Upper lobe of left lung (tissue), 6 donors: ENCODE measurements around the gene HBZ. TPM values are rescaled to one million over a fixed set of nuclear protein-coding genes. Genes with fewer than 3 reads are reported as not detected.

Source experiments
- ATAC-seq, 2 donors: fragments of 200-7000 bp; cut with Tn5 transposase; one replicate each; pipeline ENCODE4 v1.9.1; 2022; ENCODE audit warnings: mild to moderate bottlenecking in 2 of 2, moderate library complexity in 2 of 2; ENCODE audit not compliant: low FRiP score in 2 of 2
- DNase-seq, 2 donors: peaks; one replicate each; pipeline ENCODE4 v3.0.0-alpha.2; 2019 to 2020
- H3K27ac ChIP-seq, 4 donors: fragments of 200-600 bp; sonication (generic); one replicate each; pipeline ENCODE4 v1.5.1; 2016 to 2019
- H3K27me3 ChIP-seq, 4 donors: fragments of 200-600 bp; sonication (generic); one replicate each; pipeline ENCODE4 v1.5.1; 2017 to 2019
- H3K36me3 ChIP-seq, 4 donors: fragments of 200-600 bp; sonication (generic); one replicate each; pipeline ENCODE4 v1.5.1; 2016 to 2019
- H3K4me1 ChIP-seq, 4 donors: fragments of 200-600 bp; sonication (generic); one replicate each; pipeline ENCODE4 v1.5.1; 2018 to 2019
- H3K4me3 ChIP-seq, 4 donors: fragments of 200-600 bp; sonication (generic); one replicate each; pipeline ENCODE4 v1.5.1; 2017 to 2019; ENCODE audit warnings: mild to moderate bottlenecking in 2 of 4, moderate library complexity in 1 of 4
- H3K9me3 ChIP-seq, 4 donors: fragments of 200-600 bp; sonication (generic); one replicate each; pipeline ENCODE4 v1.5.1; 2018 to 2019
- EP300 ChIP-seq, 4 donors: sonication (generic); formaldehyde crosslinking; IDR thresholded peaks; one replicate each; pipeline ENCODE4 v1.5.1; 2017; ENCODE audit warnings: antibody characterized with exemption in 4 of 4, control low read depth in 2 of 4
- POLR2A ChIP-seq, 4 donors: fragments of 450-650 bp; IDR thresholded peaks; one replicate each; pipeline ENCODE4 v1.5.1; 2016 to 2017; ENCODE audit warnings: antibody characterized with exemption in 4 of 4, mild to moderate bottlenecking in 2 of 4
- POLR2AphosphoS5 ChIP-seq, 2 donors: sonication (generic); formaldehyde crosslinking; IDR thresholded peaks; one replicate each; pipeline ENCODE4 v1.5.1; 2017; ENCODE audit warnings: antibody characterized with exemption in 2 of 2
- WGBS, 2 donors: methylation state at CpG; one replicate each; pipeline ENCODE4 v1.1.5; 2017 to 2018; 5-methylcytosine and 5-hydroxymethylcytosine counted together
- total RNA-seq, 6 donors: library from RNA; depleted of rRNA in 4 of 6; stranded (reverse); fragments of >200 nt in 4 of 6; gene quantifications; one replicate each; pipeline versions ENCODE4 v1.1.0 to v1.2.1, GENCODE V29; 2016 to 2021
- TF ChIP-seq, protein P1 (sequence below), 6 experiments: fragments of 450-650 bp in 4 of 6; fragments of 200-600 bp in 2 of 6; sonication (generic) in 2 of 6; IDR thresholded peaks; one replicate each; pipeline ENCODE4 v1.5.1; 2016 to 2019; ENCODE audit warnings: antibody characterized with exemption in 6 of 6
- donor health status: DM: no; HTN: no; CAD: no; lungs with moderate emphysema.
- donor health status: DM: no; HTN: yes; CAD: no; lungs with severe emphysema.

The HBZ gene
- total RNA-seq, 6 donors from 2014 or later, result 1.1 to 1.2 TPM; not detected in 4

DNA sequence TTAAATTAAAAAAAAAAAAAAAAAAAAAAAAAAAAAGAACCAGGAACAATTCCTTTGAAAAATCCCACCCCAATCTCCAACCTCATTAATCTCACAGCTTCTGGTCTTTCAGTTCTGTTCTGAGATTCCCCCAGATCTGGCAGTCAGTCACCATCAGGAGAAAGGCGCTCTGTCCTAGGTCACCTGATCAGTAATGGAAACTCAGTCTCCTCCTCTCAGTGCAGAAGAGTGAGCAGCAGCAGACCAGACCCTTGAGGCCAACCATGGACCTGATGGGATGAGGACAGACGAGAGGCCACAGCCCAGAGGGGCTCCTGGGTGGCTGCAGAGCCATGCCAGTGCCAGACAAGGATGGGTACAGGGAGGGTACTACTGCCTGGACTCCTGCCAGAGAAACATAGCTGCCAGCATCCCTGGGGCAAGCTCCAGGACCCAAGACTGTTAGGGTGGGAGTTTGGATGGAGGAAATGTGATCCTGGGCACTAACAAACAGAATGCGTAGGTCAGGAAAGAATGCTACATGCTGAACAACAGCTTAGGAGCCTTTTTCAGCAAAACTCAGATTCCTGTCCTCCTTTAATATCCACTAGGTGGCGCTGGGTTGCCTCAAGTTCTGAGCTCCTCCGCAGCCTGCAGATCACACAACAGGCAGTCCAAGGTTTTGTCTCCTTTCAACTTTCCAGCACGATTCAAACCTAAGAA lies 45.7 kb upstream of the HBZ start:
- 30 to 32% methylated on average over 6 of the region's 6 CpGs for WGBS, 2 donors
- Histone ChIP-seq H3K27ac (no peak overlapping the region), H3K9me3 (no peaks in the 10 kb centered on the region), H3K4me1 (peaks cover 0 to 8% (median 3%) of the 10 kb centered on the region in 4 donors), H3K27me3 (no peaks in the 10 kb centered on the region), H3K36me3 (peaks cover 6 to 52% (median 23%) of the 10 kb centered on the region in 4 donors), H3K4me3 (no peak overlapping the region)
- DNase-seq, result peak in 1 of 2 donors; percentile 66
- ATAC-seq, result peak; percentile 60 to 79
- TF ChIP-seq, protein P1, sequence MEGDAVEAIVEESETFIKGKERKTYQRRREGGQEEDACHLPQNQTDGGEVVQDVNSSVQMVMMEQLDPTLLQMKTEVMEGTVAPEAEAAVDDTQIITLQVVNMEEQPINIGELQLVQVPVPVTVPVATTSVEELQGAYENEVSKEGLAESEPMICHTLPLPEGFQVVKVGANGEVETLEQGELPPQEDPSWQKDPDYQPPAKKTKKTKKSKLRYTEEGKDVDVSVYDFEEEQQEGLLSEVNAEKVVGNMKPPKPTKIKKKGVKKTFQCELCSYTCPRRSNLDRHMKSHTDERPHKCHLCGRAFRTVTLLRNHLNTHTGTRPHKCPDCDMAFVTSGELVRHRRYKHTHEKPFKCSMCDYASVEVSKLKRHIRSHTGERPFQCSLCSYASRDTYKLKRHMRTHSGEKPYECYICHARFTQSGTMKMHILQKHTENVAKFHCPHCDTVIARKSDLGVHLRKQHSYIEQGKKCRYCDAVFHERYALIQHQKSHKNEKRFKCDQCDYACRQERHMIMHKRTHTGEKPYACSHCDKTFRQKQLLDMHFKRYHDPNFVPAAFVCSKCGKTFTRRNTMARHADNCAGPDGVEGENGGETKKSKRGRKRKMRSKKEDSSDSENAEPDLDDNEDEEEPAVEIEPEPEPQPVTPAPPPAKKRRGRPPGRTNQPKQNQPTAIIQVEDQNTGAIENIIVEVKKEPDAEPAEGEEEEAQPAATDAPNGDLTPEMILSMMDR (IDR thresholded peaks at IDR 0.05), result peak; percentile 65 to 81 (median 75)
- TF ChIP-seq POLR2A (IDR thresholded peaks at IDR 0.05), result no peak
- no peak for TF ChIP-seq EP300 (IDR thresholded peaks at IDR 0.05)
- no peak for TF ChIP-seq POLR2AphosphoS5 (IDR thresholded peaks at IDR 0.05)

DNA sequence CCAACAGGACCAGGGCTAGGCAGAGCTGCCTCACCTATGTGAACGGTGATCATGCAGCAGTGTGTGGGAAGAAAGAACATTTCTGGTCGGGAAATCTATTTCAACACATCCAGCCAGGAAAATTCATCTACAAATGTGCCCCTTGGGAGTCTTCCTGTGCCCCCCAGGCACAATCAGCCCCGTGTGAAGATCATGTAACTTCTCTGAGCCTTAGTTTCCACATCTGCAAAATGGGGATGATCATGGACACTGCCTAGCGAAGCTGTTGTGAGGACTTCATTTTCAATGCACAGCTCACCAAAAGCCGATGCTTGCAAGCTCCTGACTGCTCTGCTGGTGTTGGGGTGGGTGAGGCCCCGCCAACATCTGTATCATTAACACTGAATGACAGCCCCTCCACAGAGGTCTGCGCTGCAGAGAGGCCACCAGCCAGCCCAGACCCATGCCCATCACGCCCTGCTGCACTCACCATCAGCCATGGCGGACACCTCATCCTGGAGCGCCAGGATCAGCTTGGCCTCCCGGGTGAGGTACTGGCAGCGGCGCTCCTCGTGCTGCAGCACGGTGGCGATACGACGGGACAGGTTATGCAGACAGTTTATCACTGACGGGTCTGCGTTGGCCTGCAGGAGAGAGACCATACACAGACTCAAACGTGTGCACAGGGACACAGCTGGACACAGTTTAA lies 40.1 kb upstream of the HBZ start:
- WGBS, 2 donors, result 92 to 97% methylated on average over 19 to 21 of the region's 21 CpGs
- Histone ChIP-seq H3K27ac (no peak overlapping the region), H3K9me3 (no peaks in the 10 kb centered on the region), H3K4me3 (no peak overlapping the region), H3K36me3 (peaks cover 6 to 66% (median 25%) of the 10 kb centered on the region in 4 donors), H3K27me3 (no peaks in the 10 kb centered on the region), H3K4me1 (peaks cover 0 to under 1% (median 0%) of the 10 kb centered on the region in 4 donors)
- DNase-seq (no peak), ATAC-seq (peak in 1 of 2 donors; percentile 32)
- TF ChIP-seq EP300 (IDR thresholded peaks at IDR 0.05) (no peak), POLR2AphosphoS5 (IDR thresholded peaks at IDR 0.05) (no peak), POLR2A (IDR thresholded peaks at IDR 0.05) (no peak)
- TF ChIP-seq, protein P1 (IDR thresholded peaks at IDR 0.05), result no peak

DNA sequence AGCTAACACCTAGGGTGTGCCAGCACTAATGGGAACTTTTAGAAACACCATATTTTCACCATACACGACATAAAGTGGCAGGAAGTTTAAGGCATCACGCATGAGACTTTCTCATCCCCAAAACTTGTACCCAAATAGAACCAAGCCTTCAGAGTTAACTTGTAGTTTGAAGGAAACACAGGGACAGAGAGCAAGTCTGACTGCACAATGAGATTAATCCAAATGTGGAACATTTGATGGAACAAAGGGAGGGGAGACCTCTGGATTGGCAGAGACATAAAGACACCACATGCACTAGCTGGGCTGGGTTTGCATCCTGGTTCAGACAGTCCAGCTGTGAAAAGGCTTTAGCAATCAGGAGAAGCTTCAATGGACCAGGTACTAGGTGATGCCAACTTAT lies 38.1 kb upstream of the HBZ start:
- Histone ChIP-seq H3K9me3 (no peaks in the 10 kb centered on the region), H3K36me3 (peaks cover 2 to 63% (median 23%) of the 10 kb centered on the region in 4 donors), H3K27me3 (no peaks in the 10 kb centered on the region), H3K4me1 (peaks cover 0 to 8% (median 0%) of the 10 kb centered on the region in 4 donors), H3K27ac (no peak overlapping the region), H3K4me3 (no peak overlapping the region)
- ATAC-seq (no peak), DNase-seq (no peak)
- TF ChIP-seq EP300 (IDR thresholded peaks at IDR 0.05), result no peak
- no peak for TF ChIP-seq POLR2A (IDR thresholded peaks at IDR 0.05)
- no peak for TF ChIP-seq POLR2AphosphoS5 (IDR thresholded peaks at IDR 0.05)
- TF ChIP-seq, protein P1 (IDR thresholded peaks at IDR 0.05), result no peak
- WGBS, 2 donors, result 81 to 95% methylated on average over 2 of the region's 2 CpGs

DNA sequence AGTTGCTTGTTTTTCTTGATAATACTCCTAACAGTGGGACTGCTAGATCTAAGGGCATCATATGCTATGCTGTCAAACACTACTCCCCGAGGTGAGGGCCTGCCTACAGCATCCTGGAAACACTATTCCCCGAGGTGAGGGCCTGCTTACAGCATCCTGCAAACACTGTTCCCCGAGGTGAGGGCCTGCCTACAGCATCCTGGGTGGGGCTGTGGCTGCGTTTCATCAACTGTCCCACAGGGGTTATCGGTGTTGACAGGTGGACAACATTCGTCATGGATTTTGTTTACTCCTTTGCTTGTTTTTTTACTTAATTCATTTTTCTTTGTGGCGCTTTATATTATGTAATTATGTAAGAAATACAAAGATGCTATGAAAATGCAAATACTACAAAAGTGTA lies 36.4 kb upstream of the HBZ start:
- Histone ChIP-seq H3K4me1 (peaks cover 0 to 8% (median 0%) of the 10 kb centered on the region in 4 donors), H3K36me3 (peaks cover 0 to 47% (median 10%) of the 10 kb centered on the region in 4 donors), H3K4me3 (no peak overlapping the region), H3K27ac (no peak overlapping the region), H3K27me3 (no peaks in the 10 kb centered on the region), H3K9me3 (no peaks in the 10 kb centered on the region)
- DNase-seq, result no peak
- 72 to 78% methylated on average over 7 of the region's 7 CpGs for WGBS, 2 donors
- TF ChIP-seq, protein P1 (IDR thresholded peaks at IDR 0.05), result no peak
- no peak for TF ChIP-seq POLR2A (IDR thresholded peaks at IDR 0.05)
- no peak for TF ChIP-seq POLR2AphosphoS5 (IDR thresholded peaks at IDR 0.05)
- TF ChIP-seq EP300 (IDR thresholded peaks at IDR 0.05), result no peak
- ATAC-seq, result no peak
